UCSD-AML1 (cell line): Measurements from ENCODE around the gene CCZ1B.
"Not testable (repeated sequence)": the region's sequence is repeated elsewhere in the genome, so short reads cannot be mapped to it uniquely, and the experiment has no call there.

Experiments
- DNase-seq: peaks from one replicate; lab custom pipeline; 2025; ENCODE audit not compliant: unreplicated experiment; lab: John Stamatoyannopoulos, UW

The CCZ1B gene

DNA sequence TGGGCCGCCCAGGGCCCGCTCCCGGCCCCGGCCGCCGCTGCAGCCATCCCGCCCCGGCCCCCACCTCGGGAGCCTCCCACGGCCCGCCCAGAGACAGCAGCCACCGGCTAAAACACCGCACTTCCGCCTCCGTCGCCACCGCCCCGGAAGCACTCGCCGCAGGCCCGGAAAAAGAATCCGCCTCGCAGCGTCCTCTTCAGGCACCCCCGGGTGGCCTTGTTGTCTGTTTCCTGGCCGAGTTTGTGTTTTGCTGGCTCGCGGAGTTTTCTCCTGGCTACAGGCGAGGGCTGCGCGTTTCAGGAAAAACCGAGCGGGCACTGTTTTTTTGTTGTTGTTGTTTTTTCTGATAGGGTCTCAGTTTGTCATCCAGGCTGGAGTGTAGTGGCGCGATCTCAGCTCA is at the start of gene CCZ1B:
CCZ1B (minus strand) TSS at position 125 of the 400 bp plus-strand sequence; CDS start at position 47, 78 bp downstream.
- peak; percentile 64 for DNase-seq

DNA sequence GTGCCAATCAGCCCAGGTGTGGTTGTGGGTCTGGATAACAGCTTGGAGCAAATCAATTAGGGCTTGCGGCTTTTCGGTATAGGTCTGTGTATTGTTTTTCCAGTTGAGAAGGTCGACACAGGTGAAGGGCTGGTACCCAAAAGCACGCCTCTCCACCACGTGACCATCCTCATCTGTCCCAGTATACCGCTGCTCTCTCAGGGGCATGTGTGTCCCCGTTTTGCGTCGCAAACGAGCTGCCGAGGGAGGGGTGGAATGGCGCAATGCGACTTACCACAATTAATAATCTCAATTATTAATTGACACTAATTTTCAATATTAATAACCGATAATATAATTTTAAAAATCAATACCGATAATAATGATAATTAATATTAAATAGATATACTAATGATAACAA is 48.9 kb upstream of the CCZ1B start:
- DNase-seq: not testable (repeated sequence)

DNA sequence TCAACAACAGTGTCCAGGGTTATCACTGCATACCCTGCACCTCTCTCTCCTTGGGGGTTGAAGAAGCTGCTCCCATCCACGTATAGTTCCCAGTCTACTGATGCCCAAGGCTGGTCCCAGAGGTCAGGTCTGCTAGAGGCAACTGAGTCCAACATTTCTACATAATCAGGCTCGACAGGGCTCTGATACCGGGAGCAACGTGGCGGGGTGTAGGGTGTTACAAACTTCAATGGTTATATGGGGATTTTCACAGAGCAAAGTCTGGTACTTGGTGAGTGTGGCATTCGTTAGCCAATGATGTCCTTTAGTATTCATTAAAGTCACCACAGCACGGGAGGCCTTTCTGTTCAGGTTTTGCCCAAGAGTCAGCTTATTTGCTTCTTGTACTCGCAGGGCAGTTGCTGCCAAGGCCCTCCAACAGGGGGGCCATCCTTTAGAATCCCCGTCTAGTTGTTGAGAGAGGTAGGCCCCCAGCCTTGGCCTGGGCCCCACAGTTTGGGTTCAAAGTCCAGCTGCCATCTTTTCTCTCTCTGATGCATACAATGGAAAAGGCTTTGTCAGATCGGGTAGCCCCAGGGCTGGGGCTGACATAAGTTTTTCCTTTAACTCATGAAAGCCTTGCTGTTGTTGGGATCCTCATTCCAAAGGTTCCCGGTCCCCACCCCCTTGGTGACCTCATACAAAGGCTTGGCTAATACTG is 46.3 kb upstream of the CCZ1B start:
- DNase-seq: not testable (repeated sequence)

DNA sequence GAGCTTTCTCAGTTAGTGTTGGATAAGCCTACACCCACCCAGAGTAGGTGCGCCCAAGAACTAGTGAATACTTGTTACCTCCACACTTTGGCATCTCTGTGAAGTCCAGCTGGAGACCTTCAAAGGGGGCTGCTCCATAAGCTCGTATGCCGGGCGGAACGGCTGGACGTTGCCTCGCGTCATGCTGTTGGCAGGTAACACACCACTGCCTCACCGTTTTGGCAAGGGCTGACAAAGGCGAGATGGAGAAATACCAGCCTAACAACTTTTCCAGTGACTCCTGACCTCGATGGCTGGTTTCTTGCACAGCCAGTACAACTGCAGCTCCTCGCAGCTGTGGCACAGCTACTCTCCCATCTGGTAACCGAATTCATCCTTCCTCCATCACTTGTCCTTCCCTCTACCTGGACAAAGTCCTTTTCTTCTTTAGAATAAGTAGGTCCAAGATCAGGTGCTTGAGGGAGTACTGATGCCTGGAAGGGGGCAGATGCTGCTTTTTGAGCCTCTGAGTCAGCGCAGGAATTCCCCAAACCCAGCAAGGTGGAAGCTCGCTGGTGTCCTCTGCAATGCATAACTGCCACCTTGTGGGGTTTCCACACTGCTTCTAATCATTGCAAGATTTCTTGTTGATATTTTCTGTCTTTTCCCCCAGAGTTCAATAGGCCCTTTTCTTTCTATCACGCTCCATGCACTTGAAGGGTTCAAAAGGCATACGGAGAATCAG is 45.5 kb upstream of the CCZ1B start:
- not testable (repeated sequence) for DNase-seq

GRCh38 chr7:6864751-6865150 is 38.7 kb upstream of the CCZ1B start:
- not testable (repeated sequence) for DNase-seq

DNA sequence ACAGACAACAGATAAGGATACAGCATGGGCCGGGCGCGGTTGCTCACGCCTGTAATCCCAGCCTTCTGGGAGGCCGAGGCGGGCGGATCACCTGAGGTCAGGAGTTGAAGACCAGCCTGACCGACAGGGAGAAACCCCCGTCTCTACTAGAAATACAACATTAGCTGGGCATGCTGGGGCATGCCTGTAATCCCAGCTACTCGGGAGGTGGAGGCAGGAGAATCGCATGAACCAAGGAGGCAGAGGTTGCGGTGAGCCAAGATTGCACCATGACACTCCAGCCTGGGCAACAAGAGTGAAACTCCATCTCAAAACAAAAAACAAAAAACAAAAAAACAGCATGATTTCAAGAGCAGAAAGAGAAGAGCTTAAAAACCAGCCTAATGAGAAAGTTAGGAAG is 38.1 kb upstream of the CCZ1B start:
- DNase-seq: not testable (repeated sequence)

GRCh38 chr7:6862876-6863275 is 36.8 kb upstream of the CCZ1B start:
- DNase-seq: not testable (repeated sequence)

DNA sequence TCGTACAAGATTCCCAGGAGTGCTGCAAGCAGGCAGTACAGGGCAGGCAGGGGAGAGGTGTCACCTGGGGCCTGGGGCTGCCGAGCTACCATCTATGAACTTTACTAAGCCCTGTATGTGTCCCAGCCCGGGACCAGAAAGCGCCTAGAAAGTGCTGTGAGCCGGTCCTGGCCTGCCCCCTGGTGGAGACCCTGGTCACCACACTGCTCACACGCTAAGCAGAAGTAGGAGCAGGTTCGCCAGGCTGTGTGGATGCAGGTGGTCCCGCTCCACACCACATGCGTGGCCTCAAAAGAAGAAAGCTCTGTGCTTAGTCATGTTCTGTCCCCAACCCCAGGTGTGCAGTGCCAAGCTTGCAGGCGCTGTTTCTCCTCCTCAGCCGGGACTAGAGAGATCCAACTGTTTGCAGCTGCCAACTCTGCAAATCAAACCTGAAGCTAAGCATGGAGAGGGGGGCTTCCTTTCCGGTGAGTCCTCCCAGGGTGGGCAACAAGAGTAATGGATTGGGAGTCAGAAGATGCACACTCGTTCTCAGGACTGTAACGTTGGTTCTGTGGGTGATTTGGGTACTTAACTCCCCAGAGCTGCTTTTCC is 31.7 kb upstream of the CCZ1B start:
- DNase-seq: peak; percentile 25

- DNase-seq: not testable (repeated sequence)
These were observed 29.6 kb upstream of the CCZ1B start for GRCh38 chr7:6855563-6856131.

GRCh38 chr7:6854747-6855562 is 28.9 kb upstream of the CCZ1B start:
- not testable (repeated sequence) for DNase-seq

GRCh38 chr7:6853681-6854080 is 27.6 kb upstream of the CCZ1B start:
- not testable (repeated sequence) for DNase-seq

- not testable (repeated sequence) for DNase-seq
These were observed 23.1 kb upstream of the CCZ1B start for GRCh38 chr7:6849127-6849526.

DNA sequence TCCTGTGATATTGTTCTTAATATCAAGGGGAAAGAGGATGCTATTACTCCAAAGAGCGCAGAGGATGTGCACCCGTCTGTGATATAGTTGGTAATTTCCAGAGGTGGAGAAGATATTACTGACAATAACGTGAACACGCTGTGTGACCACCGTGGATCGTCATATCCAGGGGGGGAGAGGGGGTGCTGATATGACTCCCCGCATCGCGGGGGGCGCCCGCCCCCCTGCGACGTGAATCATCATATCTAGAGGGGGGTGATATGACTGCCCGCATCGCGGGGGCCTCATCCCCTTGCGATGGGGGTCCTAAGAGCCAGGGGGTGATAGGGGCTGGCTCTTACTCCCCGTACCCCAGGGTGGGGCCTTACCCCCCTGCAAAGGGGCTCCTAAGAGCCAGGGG is 21.7 kb upstream of the CCZ1B start:
- DNase-seq: not testable (repeated sequence)

GRCh38 chr7:6845971-6846449 is 19.9 kb upstream of the CCZ1B start:
- DNase-seq: not testable (repeated sequence)

DNA sequence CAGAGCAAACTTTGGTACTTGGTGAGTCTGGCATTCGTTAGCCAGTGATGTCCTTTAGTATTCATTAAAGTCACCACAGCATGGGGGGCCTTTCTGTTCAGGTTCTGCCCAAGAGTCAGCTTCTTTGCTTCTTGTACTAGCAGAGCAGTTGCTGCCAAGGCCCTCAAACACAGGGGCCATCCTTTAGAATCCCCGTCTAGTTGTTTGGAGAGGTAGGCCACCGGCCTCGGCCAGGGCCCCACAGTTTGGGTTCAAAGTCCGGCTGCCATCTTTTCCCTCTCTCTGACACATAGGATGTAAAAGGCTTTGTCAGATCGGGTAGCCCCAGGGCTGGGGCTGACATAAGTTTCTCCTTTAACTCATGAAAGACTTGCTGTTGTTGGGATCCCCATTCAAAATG is 17.6 kb upstream of the CCZ1B start:
- not testable (repeated sequence) for DNase-seq

DNA sequence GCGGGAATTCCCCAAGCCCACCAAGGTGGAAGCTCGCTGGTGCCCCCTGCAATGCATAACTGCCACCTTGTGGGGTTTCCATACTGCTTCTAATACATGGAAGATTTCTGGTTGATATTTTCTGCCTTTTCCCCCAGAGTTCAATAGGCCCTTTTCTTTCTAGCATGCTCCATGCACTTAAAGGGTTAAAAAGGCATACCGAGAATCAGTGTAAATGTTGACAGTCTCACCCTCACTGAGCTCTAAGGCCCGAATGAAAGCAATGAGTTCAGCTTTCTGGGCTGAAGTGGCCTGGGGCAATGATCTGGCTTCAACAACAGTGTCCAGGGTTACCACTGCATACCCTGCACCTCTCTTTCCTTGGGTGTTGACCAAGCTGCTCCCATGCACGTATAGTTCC is 17.0 kb upstream of the CCZ1B start:
- DNase-seq: not testable (repeated sequence)

DNA sequence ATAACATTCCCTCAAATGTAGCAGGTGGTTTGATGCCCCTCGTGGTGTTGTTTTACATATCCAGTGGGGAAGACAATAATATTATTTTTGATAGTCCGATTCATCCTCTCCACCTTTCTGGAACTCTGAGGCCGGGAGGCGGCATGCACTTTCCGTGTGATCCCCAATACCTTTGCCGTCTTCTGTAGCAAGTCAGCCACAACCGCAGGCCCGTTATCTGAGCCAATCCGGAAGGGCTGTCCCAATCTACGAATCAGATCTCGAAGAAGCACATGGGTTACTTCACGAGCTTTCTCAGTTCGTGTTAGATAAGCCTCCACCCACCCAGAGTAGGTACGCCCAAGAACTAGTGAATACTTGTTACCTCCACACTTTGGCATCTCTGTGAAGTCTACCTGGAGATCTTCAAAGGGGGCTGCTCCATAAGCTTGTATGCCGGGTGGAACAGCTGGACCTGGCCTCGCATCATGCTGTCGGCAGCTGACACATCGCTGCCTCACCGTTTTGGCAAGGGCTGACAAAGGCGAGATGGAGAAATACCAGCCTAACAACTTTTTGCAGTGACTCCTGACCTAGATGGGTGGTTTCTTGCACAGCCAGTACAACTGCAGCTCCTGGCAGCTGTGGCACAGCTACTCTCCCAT is 16.3 kb upstream of the CCZ1B start:
- not testable (repeated sequence) for DNase-seq

- not testable (repeated sequence) for DNase-seq
These were observed 11.0 kb upstream of the CCZ1B start for GRCh38 chr7:6837081-6837480.

GRCh38 chr7:6835521-6835920 is 9.4 kb upstream of the CCZ1B start:
- not testable (repeated sequence) for DNase-seq

- no peak for DNase-seq
These were observed 7.6 kb upstream of the CCZ1B start for GRCh38 chr7:6833636-6834035.
